ENCODE measurements around the gene CYCS. TPM values are rescaled to one million over a fixed set of nuclear protein-coding genes. Genes with fewer than 3 reads are reported as not detected.
"Not testable (repeated sequence)": the region's sequence is repeated elsewhere in the genome, so short reads cannot be mapped to it uniquely, and the experiment has no call there.

The CYCS gene
- total RNA-seq, 4 donors from 2014 or later = 15.6 to 52.9 (median 34.9) TPM

GRCh38 chr7:25168145-25168544 is 43.1 kb upstream of the CYCS start:
- H3K4me3 ChIP-seq (ENCODE audit: low read depth, poor library complexity, severe bottlenecking) = no peak overlapping the region
- intact Hi-C loops (cut with DNase I; ENCODE audit: low total_unique reads) = no loop called here
- no peak for TF ChIP-seq CTCF (IDR thresholded peaks at IDR 0.05)
- no peak for TF ChIP-seq POLR2A (IDR thresholded peaks at IDR 0.05)
- WGBS, 2 donors = 87 to 88% methylated on average over 4 of the region's 4 CpGs
- no peak for DNase-seq (ENCODE audit: low spot score in 2 of 2)

- H3K4me3 ChIP-seq (ENCODE audit: low read depth, poor library complexity, severe bottlenecking) = no peak overlapping the region
- intact Hi-C loops (cut with DNase I; ENCODE audit: low total_unique reads) = no loop called here
- TF ChIP-seq CTCF (IDR thresholded peaks at IDR 0.05) (no peak), POLR2A (IDR thresholded peaks at IDR 0.05) (no peak)
- no peak for DNase-seq (ENCODE audit: low spot score in 2 of 2)
- WGBS, 2 donors = 60 to 64% methylated on average over 3 of the region's 3 CpGs
Measured at GRCh38 chr7:25167262-25167843, 42.3 kb upstream of the CYCS start.

- WGBS, 2 donors = 52 to 55% methylated on average over 11 of the region's 11 CpGs
- intact Hi-C loops (cut with DNase I; ENCODE audit: low total_unique reads) = not testable (repeated sequence)
Measured at GRCh38 chr7:25159983-25160596, 35.0 kb upstream of the CYCS start.

GRCh38 chr7:25158966-25159365 is 33.9 kb upstream of the CYCS start:
- WGBS, 2 donors = 92 to 95% methylated on average over 4 of the region's 4 CpGs
- no peak for DNase-seq (ENCODE audit: low spot score in 2 of 2)
- TF ChIP-seq POLR2A (IDR thresholded peaks at IDR 0.05) (no peak), CTCF (IDR thresholded peaks at IDR 0.05) (no peak)
- intact Hi-C loops (cut with DNase I; ENCODE audit: low total_unique reads) = no loop called here
- no peak overlapping the region for H3K4me3 ChIP-seq (ENCODE audit: low read depth, poor library complexity, severe bottlenecking)

More at GRCh38 chr7:25159983-25160596, 35.0 kb upstream of the CYCS start:
- not testable (repeated sequence) for H3K4me3 ChIP-seq (ENCODE audit: low read depth, poor library complexity, severe bottlenecking); DNase-seq (ENCODE audit: low spot score in 2 of 2)

GRCh38 chr7:25151773-25152172 is 26.7 kb upstream of the CYCS start:
- WGBS, 2 donors = 84 to 95% methylated on average over 2 of the region's 2 CpGs
- H3K4me3 ChIP-seq (ENCODE audit: low read depth, poor library complexity, severe bottlenecking) = no peak overlapping the region
- intact Hi-C loops (cut with DNase I; ENCODE audit: low total_unique reads) = no loop called here
- TF ChIP-seq POLR2A (IDR thresholded peaks at IDR 0.05) (no peak), CTCF (IDR thresholded peaks at IDR 0.05) (no peak)
- DNase-seq (ENCODE audit: low spot score in 2 of 2) = no peak

- no peak for DNase-seq (ENCODE audit: low spot score in 2 of 2)
- TF ChIP-seq CTCF (IDR thresholded peaks at IDR 0.05) (no peak), POLR2A (IDR thresholded peaks at IDR 0.05) (no peak)
- intact Hi-C loops (cut with DNase I; ENCODE audit: low total_unique reads) = no loop called here
- 88 to 95% methylated on average over 1 of the region's 1 CpG for WGBS, 2 donors
- no peak overlapping the region for H3K4me3 ChIP-seq (ENCODE audit: low read depth, poor library complexity, severe bottlenecking)
Measured at GRCh38 chr7:25149836-25150235, 24.8 kb upstream of the CYCS start.
